H54 (cell line): Measurements from ENCODE around the gene KLHL17.

Experiments used
- DNase-seq: peaks from one replicate; pipeline ENCODE4 v3.0.0; 2011; ENCODE audit warnings: low spot score, mixed read lengths; ENCODE audit not compliant: insufficient read length
- FAIRE-seq: peaks from 3 replicates; lab custom pipeline; 2011; peaks lifted over from hg19 to GRCh38; lab: Jason Lieb, UNC
- POLR2A ChIP-seq: IDR thresholded peaks from 2 replicates; pipeline ENCODE4 v1.6.1; 2011; ENCODE audit warnings: low read depth, mild to moderate bottlenecking, low read length

KLHL17 gene

GRCh38 chr1:927748-928147, 32.6 kb upstream of the KLHL17 start:
- no peak for TF ChIP-seq POLR2A
- FAIRE-seq = no peak
- DNase-seq = no peak

GRCh38 chr1:928825-929661, 31.3 kb upstream of the KLHL17 start:
- FAIRE-seq = no peak
- TF ChIP-seq POLR2A = no peak
- DNase-seq = no peak

GRCh38 chr1:929712-930632, 30.4 kb upstream of the KLHL17 start:
- no peak for TF ChIP-seq POLR2A
- DNase-seq = no peak
- FAIRE-seq = no peak

GRCh38 chr1:930633-931138, 29.7 kb upstream of the KLHL17 start:
- TF ChIP-seq POLR2A = no peak
- DNase-seq = no peak
- no peak for FAIRE-seq

GRCh38 chr1:931380-932172, 28.8 kb upstream of the KLHL17 start:
- no peak for TF ChIP-seq POLR2A
- FAIRE-seq = no peak
- DNase-seq = no peak

- TF ChIP-seq POLR2A = no peak
- FAIRE-seq (no peak), DNase-seq (no peak)
These were observed 28.2 kb upstream of the KLHL17 start for GRCh38 chr1:932173-932510.

- no peak for TF ChIP-seq POLR2A
- DNase-seq = no peak
- no peak for FAIRE-seq
These were observed 27.4 kb upstream of the KLHL17 start for GRCh38 chr1:932776-933602.

GRCh38 chr1:933603-933940, 26.8 kb upstream of the KLHL17 start:
- no peak for FAIRE-seq
- DNase-seq = no peak
- no peak for TF ChIP-seq POLR2A

GRCh38 chr1:934991-935750, 25.2 kb upstream of the KLHL17 start:
- TF ChIP-seq POLR2A = no peak
- FAIRE-seq = no peak
- DNase-seq = no peak

- DNase-seq = no peak
These were observed 24.6 kb upstream of the KLHL17 start for GRCh38 chr1:935751-936231.

GRCh38 chr1:936348-937264, 23.8 kb upstream of the KLHL17 start:
- no peak for TF ChIP-seq POLR2A
- DNase-seq (no peak), FAIRE-seq (no peak)

More at GRCh38 chr1:935751-936231, 24.6 kb upstream of the KLHL17 start:
- TF ChIP-seq POLR2A = no peak
- no peak for FAIRE-seq
